ENCODE measurements around the gene AGBL1. TPM values are rescaled to one million over a fixed set of nuclear protein-coding genes. Genes with fewer than 3 reads are reported as not detected.

AGBL1 gene
- polyA plus RNA-seq, 1 donor (not counting 4 experiments of a cell fraction or from before 2014, with no cell fraction given), result not detected

- H3K9me3 ChIP-seq (ENCODE audit: control insufficient read depth, low read depth, low read length), result no peaks in the 10 kb centered on the region
- no peak overlapping the region for H3K4me2 ChIP-seq (ENCODE audit: control insufficient read depth, extremely low read depth, insufficient read depth, low read depth, low read length)
- H3K4me1 ChIP-seq (ENCODE audit: control insufficient read depth, extremely low read depth, insufficient read depth, low read length), result no peaks in the 10 kb centered on the region
- no peak for TF ChIP-seq CTCF (optimal IDR thresholded peaks at IDR 0.05 in 1 of 3, IDR thresholded peaks at IDR 0.05 in 1 of 3, conservative IDR thresholded peaks at IDR 0.05 in 1 of 3; ENCODE audit: extremely low read depth in 1 of 3, insufficient read depth in 2 of 3, low read length in 3 of 3)
- no peak for TF ChIP-seq EZH2 (IDR thresholded peaks at IDR 0.05; ENCODE audit: low read length)
- no peaks in the 10 kb centered on the region for H4K20me1 ChIP-seq (ENCODE audit: control insufficient read depth, extremely low read depth, insufficient read depth, low read length)
- no peak overlapping the region for H3K27ac ChIP-seq (ENCODE audit: control insufficient read depth, insufficient read depth, low read length)
- no peaks in the 10 kb centered on the region for H3K27me3 ChIP-seq (ENCODE audit: control insufficient read depth, extremely low read depth, insufficient read depth, low read length)
- H2AFZ ChIP-seq (ENCODE audit: control insufficient read depth, low read length), result no peak overlapping the region
- no peaks in the 10 kb centered on the region for H3K9me1 ChIP-seq (ENCODE audit: control insufficient read depth, extremely low read depth, insufficient read depth, low read length)
- no peak overlapping the region for H3K4me3 ChIP-seq (ENCODE audit: control insufficient read depth in 2 of 3, extremely low read depth in 1 of 3, insufficient read depth in 2 of 3, low read depth in 1 of 3, low read length in 3 of 3)
- no peaks in the 10 kb centered on the region for H3K36me3 ChIP-seq (ENCODE audit: control insufficient read depth in 2 of 2, extremely low read depth in 1 of 2, insufficient read depth in 2 of 2, low read length in 2 of 2)
- dilution Hi-C loops (cut with MboI; ENCODE audit: extremely low pct_ligation_motif_present, low sequenced_read_pairs), result no loop called here
- FAIRE-seq, result peak; percentile 5
- no peak overlapping the region for H3K9ac ChIP-seq (ENCODE audit: control insufficient read depth, extremely low read depth, insufficient read depth, low read length)
- no peak for DNase-seq (ENCODE audit: low read depth, low spot score)
- H3K79me2 ChIP-seq (ENCODE audit: control insufficient read depth, insufficient read depth, low read length), result no peaks in the 10 kb centered on the region
Measured at GRCh38 chr15:87047203-87047965, 967.7 kb downstream of the AGBL1 start.

Small RNAs within 50 kb of the gene (small RNA-seq; reads per million reads assigned to genes)
- gene RF00284 (ENCODE audit: insufficient read length in 3 of 3, low read depth in 3 of 3, low replicate concordance in 1 of 3) (0 to 0.07 (median 0) reads per million in 3 experiments), gene RNA5SP400 (ENCODE audit: insufficient read length in 3 of 3, low read depth in 3 of 3, low replicate concordance in 1 of 3) (0 to 0.07 (median 0) reads per million in 3 experiments)
